Stimulated activated CD8-positive, alpha-beta memory T cell treated with anti-CD3 and anti-CD28 coated beads, Interleukin-12 subunit alpha, Interleukin-12 subunit beta, amount 100 ng/mL, for 4 hours (primary cell): ENCODE results near the gene POU3F3.

Experiments used
- DNase-seq: peaks from one replicate; pipeline ENCODE4 v3.0.0-alpha.2; 2020; ENCODE audit warnings: low read depth

POU3F3 gene

DNA sequence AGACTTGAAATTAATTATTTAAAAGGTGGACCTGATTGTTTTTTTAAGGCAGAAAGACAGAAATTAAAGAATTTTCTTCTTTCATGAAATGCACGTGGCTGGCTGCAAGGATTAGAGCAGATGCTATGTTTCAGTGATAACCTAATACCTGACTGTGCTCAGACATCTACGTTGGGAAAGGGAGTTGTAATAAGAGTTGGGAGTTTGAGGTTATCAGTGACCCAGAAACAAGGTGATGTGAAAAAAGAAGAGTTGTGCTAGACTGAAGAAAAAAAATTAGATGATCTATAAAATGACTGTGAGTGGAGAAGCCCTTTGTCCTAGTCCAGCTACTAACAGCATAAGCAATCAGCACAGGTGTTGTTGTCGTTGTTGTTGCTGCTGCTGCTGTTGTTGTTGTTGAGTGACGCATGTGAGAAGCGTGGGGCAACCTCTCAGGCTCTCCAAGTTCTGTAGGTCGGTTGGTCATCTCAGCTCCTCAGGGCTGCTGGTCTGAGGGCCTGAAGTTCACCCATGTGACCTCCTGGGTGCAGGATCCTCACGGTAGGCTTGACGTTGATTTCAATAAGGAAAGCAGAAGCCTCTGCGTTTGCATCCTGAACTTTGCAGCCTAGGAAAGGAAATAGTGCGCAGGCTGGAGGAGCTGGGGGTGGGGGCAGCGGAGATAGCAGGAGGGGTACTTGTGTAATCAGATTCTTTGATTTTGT lies 7.6 kb downstream of the POU3F3 start:
- no peak for DNase-seq

DNA sequence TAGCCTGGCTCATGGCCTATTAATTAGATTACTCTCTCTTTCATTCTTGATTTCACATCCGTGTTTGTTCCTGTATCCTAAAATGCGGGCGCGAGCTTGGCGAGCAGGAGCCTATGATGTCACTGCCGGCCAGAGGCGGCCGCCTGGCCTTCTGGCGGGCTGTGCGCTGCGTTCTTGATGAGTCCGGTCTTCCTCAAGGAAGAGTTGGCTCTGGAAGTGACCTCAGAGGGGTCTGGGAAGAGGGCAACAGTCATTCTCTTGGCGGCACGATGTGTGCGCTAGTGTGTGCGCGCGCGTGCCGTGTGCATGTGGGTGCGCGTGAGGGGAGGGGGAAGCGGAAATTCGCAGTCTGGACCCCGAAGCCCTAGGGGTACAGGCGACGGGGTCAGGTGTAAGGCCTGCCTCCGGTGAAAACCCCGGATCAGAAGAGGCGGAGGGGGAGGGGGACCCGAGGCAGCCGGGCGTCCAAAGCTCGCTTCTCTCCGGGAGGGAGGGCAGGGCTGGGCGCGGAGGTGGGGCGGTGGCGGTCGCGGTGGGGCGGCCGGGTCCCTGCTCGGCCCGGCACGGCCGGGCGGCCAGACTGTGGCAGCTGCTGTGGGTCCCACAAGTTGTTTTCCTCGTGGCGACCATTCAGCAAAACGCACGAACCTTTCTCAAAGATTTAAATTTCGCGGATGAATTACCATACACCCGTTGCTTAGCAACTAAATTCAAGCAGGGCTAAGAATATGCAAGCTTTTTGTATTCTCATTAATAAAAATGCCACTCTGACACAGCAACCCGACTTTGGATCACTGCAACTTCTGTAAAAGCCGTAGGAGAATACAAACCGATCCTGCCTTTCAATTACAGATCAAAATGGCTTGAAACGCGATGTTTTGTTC lies 8.4 kb downstream of the POU3F3 start:
- no peak for DNase-seq

- DNase-seq = no peak
These were observed 9.2 kb downstream of the POU3F3 start for GRCh38 chr2:104863146-104863467.

- no peak for DNase-seq
These were observed 9.8 kb downstream of the POU3F3 start for GRCh38 chr2:104863468-104864279.

- DNase-seq = no peak
These were observed 10.6 kb downstream of the POU3F3 start for GRCh38 chr2:104864280-104865095.

GRCh38 chr2:104865096-104865470 lies 11.2 kb downstream of the POU3F3 start:
- no peak for DNase-seq

DNA sequence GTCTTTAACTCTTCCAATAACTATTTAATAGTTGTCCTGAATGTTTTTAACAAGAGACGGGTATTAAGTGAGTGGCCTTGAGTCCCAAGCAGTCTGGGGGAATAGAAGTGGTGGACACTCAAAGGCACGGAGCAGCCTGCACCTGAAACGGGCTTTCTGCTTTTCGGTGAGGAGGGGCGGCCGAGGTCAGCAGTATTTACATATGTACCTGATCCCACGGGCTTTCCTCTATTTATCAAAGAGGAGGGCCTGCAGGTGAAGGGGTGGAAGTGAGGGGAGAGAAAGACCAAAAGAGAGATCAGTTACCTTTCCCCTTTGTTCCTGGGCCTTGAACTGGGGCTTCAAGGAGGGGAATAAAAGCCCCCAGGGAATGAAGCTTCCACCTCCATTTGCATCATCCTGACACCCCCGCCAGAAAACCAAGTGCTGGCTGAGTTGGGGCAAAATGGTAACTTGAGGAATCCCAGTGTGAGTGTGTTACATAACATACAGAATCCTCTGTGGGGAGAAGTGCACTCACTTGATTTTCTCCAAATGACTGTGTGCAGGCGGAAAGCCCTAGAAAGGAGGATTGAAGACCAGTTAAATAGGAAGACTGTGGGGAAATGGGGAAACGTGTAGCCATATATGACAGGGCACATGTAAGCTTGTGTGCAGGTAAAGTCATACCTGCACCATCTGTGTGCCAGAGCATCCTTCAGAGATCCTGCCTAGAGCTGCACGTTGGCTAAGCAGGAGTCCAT lies 12.4 kb downstream of the POU3F3 start:
- DNase-seq = no peak

DNA sequence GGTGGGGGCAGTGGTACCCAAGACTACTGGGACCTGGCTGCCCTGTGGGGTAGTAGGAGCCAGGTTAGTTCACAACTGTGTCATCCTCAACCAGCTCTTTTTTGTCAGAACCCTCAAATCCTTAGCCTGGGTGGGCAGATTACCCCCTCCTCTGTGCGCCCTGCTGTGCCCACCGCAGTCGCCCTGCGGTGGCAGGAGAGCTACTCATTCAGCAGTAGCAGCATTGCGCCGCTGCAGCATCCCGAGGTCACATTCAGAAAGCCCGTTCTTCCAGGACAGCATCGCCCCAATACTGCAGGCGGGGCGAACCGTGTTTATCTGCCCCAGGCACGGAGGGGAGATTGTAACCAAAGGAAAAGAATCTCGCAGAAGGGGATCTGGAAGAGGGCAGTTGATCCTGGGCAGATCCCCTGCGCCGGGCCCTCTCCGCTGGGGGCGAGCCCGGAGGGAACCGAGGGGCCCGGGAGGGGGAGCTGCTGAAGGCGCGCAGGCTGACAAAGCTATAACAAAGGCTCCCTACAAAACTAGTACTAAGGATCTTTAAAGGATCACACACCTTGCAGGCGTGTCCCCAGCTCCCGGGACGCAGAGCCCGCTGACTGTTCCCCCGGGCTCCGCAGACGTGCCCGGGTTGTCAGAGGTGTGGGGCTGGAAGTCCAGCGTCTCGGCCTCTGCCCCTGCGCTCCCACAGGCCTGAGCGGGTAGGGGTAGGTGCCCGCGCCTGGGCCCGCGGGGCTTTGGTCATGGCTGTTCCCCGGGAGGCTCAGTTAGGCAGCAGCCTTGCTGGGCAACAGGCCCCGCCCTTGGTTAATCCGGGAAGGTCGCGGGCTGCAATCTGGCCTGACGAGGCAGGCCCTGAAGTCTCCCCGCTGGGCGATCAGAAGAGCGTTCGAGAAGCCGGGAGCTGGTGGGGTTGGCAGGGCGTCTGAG lies 13.2 kb downstream of the POU3F3 start:
- DNase-seq = no peak

DNA sequence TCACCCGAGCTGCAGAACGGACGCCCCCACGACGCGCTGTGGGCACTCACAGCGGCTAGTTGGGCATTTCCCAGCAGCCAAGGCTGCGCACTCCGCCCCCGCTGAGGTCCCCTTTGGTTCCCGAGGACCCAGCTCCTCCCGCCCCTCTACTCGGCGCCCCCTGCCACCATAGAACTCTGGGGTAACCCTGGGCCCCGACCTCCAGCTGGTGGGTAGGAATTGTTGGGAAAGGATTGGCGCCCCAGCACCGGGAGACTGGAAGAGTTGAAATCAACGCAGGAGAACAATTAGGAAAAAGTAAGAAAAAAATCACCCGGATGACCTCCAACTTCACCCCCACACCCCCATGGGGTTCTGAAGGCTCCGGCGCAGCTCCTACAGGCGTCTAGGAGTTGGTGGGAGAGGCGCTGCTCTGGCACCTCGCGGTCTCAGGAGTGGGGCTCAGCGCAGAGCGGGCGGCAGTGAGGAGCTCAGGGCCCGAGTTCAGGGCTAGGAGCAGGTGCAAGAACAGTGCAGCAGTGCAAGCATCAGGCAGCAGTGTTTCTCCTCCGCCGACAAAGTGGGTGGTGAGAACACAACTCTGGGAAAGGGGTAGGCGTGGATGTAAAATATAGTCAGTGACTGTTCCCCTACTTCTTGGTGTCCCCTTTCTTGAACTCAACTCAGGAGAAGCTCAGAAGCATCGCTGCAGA lies 14.0 kb downstream of the POU3F3 start:
- no peak for DNase-seq

DNA sequence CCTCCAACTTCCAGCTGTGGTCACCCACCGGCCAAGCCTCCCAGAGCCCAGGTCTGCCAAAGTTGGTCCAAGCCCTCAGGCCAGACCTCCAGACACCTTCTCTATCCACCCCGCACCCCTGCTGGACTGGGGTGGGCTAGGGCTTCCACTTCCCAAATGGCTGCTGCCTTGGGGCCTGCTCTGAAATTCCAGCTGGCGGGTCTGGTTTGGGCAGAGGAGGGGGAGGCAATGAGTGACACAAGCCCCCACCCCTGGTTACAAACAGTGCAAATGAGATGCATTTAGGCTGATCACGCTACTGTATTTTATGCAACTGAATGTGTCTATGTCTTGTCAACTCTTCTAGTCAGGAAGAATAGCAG lies 14.6 kb downstream of the POU3F3 start:
- DNase-seq = no peak

DNA sequence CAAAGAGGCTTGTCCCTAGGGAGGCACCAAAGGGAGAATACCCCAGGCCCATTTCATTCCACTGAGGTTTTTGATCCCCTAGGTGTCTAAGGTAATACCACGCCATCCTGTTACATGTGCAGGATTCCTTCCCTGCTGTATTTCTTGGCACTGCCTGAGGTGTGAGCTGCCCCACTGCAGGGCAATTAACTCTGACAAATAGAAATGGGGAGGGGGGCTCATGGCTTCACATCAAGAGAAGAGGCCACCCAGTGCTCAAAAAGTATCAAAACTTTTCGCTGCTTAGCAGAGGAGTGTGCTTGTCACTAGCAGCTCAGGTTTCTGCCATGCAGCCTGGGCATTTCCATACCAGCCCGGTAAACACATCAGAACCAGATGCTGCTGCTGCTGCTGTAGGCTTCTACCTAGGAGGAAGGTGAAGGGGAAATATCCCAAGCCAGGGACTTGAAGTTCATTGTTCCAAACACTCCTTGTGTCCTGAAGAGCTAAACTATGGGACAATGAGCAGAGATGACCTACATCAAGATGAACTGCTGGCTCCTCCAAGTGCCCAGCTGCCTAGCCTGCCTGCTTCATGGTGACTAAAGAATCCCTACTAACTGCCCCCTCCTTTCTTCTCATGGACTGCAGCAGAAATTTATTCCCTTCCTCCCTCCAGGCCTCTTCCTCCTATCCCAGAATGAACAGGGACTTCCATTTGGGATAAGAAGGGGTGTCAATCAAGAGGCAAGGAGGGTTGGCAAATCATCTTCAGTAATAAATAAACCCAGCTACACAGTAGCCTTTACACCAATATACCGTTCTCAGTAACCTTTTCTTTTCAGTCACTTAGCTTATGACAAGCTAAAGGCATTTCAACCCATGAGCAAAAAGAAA lies 16.4 kb downstream of the POU3F3 start:
- DNase-seq = no peak

- DNase-seq = no peak
These were observed 17.7 kb downstream of the POU3F3 start for GRCh38 chr2:104871649-104871971.

DNA sequence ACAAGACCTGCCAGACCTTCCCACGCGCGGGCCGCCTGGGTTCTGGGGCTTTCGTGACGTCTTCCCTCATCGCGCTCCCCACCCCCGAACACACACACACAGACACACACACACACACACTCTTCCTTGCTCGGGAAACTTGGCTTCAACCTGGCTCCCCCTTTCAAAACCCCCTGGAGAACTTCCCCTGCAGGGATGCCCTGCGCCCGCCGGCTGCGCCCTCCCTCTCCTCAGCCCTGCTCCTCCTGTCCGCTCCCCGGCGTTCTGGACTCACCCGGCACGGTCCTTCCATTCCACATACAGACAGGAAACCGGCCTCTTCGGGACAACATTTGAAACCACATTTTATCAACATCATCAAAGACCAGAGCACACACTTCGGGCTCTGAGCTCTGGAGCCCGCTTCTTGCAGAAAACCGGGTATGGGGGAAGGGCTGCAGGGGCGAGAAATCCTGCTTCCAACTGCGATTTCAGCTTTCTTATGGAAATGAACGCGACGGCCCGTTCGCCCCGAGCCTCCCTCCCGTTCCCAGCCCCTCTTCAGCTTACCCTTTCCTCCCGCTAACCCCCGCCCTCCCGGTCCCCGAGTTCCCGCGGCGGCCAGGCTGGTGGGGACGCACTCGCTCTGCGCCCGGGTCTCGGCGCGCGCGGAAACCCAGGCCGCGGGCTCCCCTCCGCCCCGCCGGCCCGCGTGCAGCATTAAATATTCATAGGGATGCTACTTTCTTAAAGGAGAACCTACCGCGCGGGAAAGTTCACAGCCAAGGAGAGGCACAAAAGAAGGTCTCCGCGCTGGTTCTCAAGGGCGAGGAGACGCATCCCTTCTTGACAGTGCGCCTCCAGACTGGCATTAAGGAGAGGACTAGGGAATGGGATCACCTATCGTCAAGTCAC lies 18.3 kb downstream of the POU3F3 start:
- DNase-seq = no peak

- no peak for DNase-seq
These were observed 19.2 kb downstream of the POU3F3 start for GRCh38 chr2:104872866-104873688.

DNA sequence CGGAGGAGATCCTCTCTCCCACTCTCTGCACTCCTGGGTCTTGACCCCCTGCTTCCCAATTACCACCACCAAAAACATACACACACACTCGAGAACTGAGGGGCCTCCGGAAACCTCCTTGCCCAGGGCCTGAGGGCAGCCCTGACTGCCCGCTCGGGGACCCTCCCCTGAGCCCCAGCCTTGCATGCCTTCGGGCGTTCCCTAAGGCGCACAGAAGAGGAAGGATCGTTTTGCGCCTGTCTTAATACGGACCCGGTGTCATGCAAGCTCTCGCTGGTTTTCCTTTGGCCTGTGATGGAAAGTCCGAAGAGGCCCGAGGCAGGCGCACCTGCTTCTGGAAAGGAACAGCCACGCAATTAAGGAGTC lies 19.8 kb downstream of the POU3F3 start:
- no peak for DNase-seq

- no peak for DNase-seq
These were observed 20.3 kb downstream of the POU3F3 start for GRCh38 chr2:104874230-104874629.

DNA sequence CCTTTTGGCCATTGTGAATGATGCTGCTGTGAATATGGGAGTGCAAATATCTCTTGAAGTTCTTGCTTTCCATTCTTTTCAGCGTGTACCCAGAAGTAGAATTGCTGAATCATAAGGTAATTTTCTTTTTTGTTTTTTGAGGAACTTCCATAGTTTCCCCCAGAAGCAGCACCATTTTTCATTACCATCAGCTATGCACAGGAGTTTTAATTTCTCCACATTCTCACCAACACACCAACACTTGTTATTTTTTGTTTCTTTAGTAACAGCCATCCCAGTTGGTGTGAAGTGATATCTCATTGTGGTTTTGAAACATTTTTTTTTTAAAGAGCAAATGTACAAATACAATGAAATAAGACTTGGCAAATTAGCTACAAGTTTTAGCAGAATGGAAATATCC lies 21.3 kb downstream of the POU3F3 start:
- no peak for DNase-seq
